H1 (cell line): ENCODE results near the gene SART1. TPM values are rescaled to one million over a fixed set of nuclear protein-coding genes. Genes with fewer than 3 reads are reported as not detected.
A peak's percentile ranks its signal among the peaks of the same experiment; 100 is the strongest.

ENCODE experiments used
- CTCF ChIA-PET: fragments of 300-600 bp; sonication (Branson Sonifier 250); formaldehyde crosslinking; loops from one replicate; lab custom pipeline; 2021; ENCODE audit not compliant: partially characterized antibody; lab: Charles Lee
- POLR2A ChIA-PET: fragments of 300-600 bp; sonication (Branson Sonifier 250); formaldehyde crosslinking; loops from one replicate; lab custom pipeline; 2021; ENCODE audit warnings: inconsistent platforms; ENCODE audit not compliant: partially characterized antibody; lab: Charles Lee
- DNase-seq, 2 experiments: peaks; one replicate each; pipeline versions ENCODE4 v3.0.0 to v3.0.0-alpha.2; 2010 to 2022; ENCODE audit warnings: low spot score in 2 of 2, low read depth in 1 of 2, mixed read lengths in 1 of 2
- FAIRE-seq: peaks from 2 replicates; lab custom pipeline; 2011; peaks lifted over from hg19 to GRCh38; lab: Jason Lieb, UNC
- H2AFZ ChIP-seq: 2 replicates; pipeline ENCODE4 v1.8.1; 2012; ENCODE audit warnings: low read length, inconsistent platforms
- H2AK5ac ChIP-seq: 2 replicates; pipeline ENCODE4 v1.6.1; 2013; ENCODE audit warnings: low read depth, low read length
- H2BK120ac ChIP-seq: replicated peaks from 2 replicates; pipeline ENCODE3; 2013; ENCODE audit warnings: low read depth, low read length, inconsistent platforms
- H2BK12ac ChIP-seq: 2 replicates; pipeline ENCODE4 v1.6.1; 2013; ENCODE audit warnings: low read depth, low read length
- H2BK15ac ChIP-seq: 2 replicates; pipeline ENCODE4 v1.6.1; 2013; ENCODE audit warnings: low read length
- H2BK20ac ChIP-seq: 2 replicates; pipeline ENCODE4 v1.6.1; 2013; ENCODE audit warnings: low read length
- H2BK5ac ChIP-seq: 2 replicates; pipeline ENCODE4 v1.6.1; 2013; ENCODE audit warnings: low read depth, low read length
- H3K14ac ChIP-seq: 2 replicates; pipeline ENCODE4 v1.6.1; 2013; ENCODE audit warnings: inconsistent platforms; ENCODE audit not compliant: insufficient read length
- H3K18ac ChIP-seq: 2 replicates; pipeline ENCODE4 v1.6.1; 2013; ENCODE audit warnings: low read length; ENCODE audit errors: extremely low read depth
- H3K23ac ChIP-seq: 2 replicates; pipeline ENCODE4 v1.6.1; 2013; ENCODE audit warnings: inconsistent platforms; ENCODE audit not compliant: insufficient read length
- H3K23me2 ChIP-seq: 2 replicates; pipeline ENCODE4 v1.6.1; 2013; ENCODE audit warnings: low read depth, low read length
- H3K27ac ChIP-seq: 2 replicates; pipeline ENCODE4 v1.6.1; 2011; ENCODE audit warnings: low read depth, low read length, inconsistent platforms
- H3K27me3 ChIP-seq, 4 experiments: replicated peaks in 1 of 4; 1 replicate in 1 of 4; 2 replicates in 3 of 4; pipeline versions ENCODE4 v1.6.1 to v1.8.1; 2011 to 2013; ENCODE audit warnings: low read length in 3 of 4, mild to moderate bottlenecking in 3 of 4, inconsistent platforms in 2 of 4, mixed read lengths in 2 of 4, moderate library complexity in 1 of 4; ENCODE audit not compliant: control insufficient read depth in 3 of 4, insufficient read depth in 3 of 4; ENCODE audit errors: extremely low read depth in 1 of 4
- H3K36me3 ChIP-seq, 4 experiments: 2 replicates each; pipeline versions ENCODE4 v1.6.1 to v1.8.1; 2011 to 2013; ENCODE audit warnings: mild to moderate bottlenecking in 4 of 4, low read length in 3 of 4, moderate library complexity in 2 of 4, control low read depth in 1 of 4, inconsistent platforms in 1 of 4; ENCODE audit not compliant: insufficient read depth in 4 of 4, control insufficient read depth in 2 of 4
- H3K4ac ChIP-seq: replicated peaks from 2 replicates; pipeline ENCODE3; 2013; ENCODE audit warnings: low read length, low read depth, mixed read lengths, inconsistent platforms; ENCODE audit not compliant: insufficient read length
- H3K4me1 ChIP-seq, 4 experiments: replicated peaks in 1 of 4; 1 replicate in 1 of 4; 2 replicates in 3 of 4; pipeline versions ENCODE4 v1.6.1 to v1.8.1; 2011 to 2013; ENCODE audit warnings: low read length in 3 of 4, inconsistent platforms in 2 of 4, mixed read lengths in 1 of 4; ENCODE audit not compliant: insufficient read depth in 4 of 4, control insufficient read depth in 3 of 4
- H3K4me2 ChIP-seq, 2 experiments: 2 replicates each; pipeline versions ENCODE4 v1.6.1 to v1.8.1; 2011 to 2013; ENCODE audit warnings: low read depth in 2 of 2, low read length in 2 of 2, control low read depth in 1 of 2, inconsistent platforms in 1 of 2, mild to moderate bottlenecking in 1 of 2; ENCODE audit not compliant: insufficient read depth in 1 of 2
- H3K4me3 ChIP-seq, 4 experiments: fragments of 200-600, 300-600 bp in 1 of 4; sonication (generic), shearing (Covaris generic), sonication (Bioruptor Twin) in 1 of 4; 2 replicates each; pipeline versions ENCODE4 v1.5.1 to v1.8.1; 2011 to 2016; ENCODE audit warnings: low read length in 4 of 4, low read depth in 3 of 4, control low read depth in 2 of 4, inconsistent platforms in 2 of 4, mild to moderate bottlenecking in 2 of 4, mixed read lengths in 1 of 4, moderate library complexity in 1 of 4; ENCODE audit not compliant: insufficient read depth in 2 of 4; ENCODE audit errors: extremely low read depth in 1 of 4
- H3K56ac ChIP-seq: replicated peaks from 2 replicates; pipeline ENCODE3; 2013; ENCODE audit warnings: low read depth, mild to moderate bottlenecking, mixed read lengths, low read length, inconsistent platforms; ENCODE audit not compliant: insufficient read length
- H3K79me1 ChIP-seq: 2 replicates; pipeline ENCODE4 v1.6.1; 2013; ENCODE audit warnings: low read depth, low read length, control low read depth
- H3K79me2 ChIP-seq, 2 experiments: 2 replicates each; pipeline versions ENCODE4 v1.6.1 to v1.8.1; 2012 to 2013; ENCODE audit warnings: low read length in 2 of 2, mild to moderate bottlenecking in 2 of 2, inconsistent platforms in 1 of 2; ENCODE audit not compliant: insufficient read depth in 2 of 2, control insufficient read depth in 1 of 2
- H3K9ac ChIP-seq, 4 experiments: replicated peaks in 1 of 4; 1 replicate in 1 of 4; 2 replicates in 3 of 4; pipeline versions ENCODE4 v1.6.1 to v1.8.1; 2011 to 2013; ENCODE audit warnings: low read depth in 3 of 4, low read length in 3 of 4, control low read depth in 2 of 4, mild to moderate bottlenecking in 2 of 4, moderate library complexity in 2 of 4, inconsistent platforms in 1 of 4; ENCODE audit errors: extremely low read depth in 1 of 4
- H3K9me3 ChIP-seq, 2 experiments: 2 replicates each; pipeline versions ENCODE4 v1.6.1 to v1.8.1; 2012 to 2013; ENCODE audit warnings: mild to moderate bottlenecking in 2 of 2, moderate library complexity in 2 of 2, control low read depth in 1 of 2, inconsistent platforms in 1 of 2, low read depth in 1 of 2, low read length in 1 of 2, mixed read lengths in 1 of 2; ENCODE audit not compliant: insufficient read depth in 2 of 2
- H4K20me1 ChIP-seq, 2 experiments: replicated peaks in 1 of 2; 2 replicates each; pipeline versions ENCODE3 to v1.8.1; 2011 to 2013; ENCODE audit warnings: inconsistent platforms in 2 of 2, low read length in 2 of 2, mild to moderate bottlenecking in 1 of 2; ENCODE audit not compliant: insufficient read depth in 2 of 2, control insufficient read depth in 1 of 2
- H4K5ac ChIP-seq: 2 replicates; pipeline ENCODE4 v1.6.1; 2013; ENCODE audit warnings: low read length, low read depth, mixed read lengths, inconsistent platforms; ENCODE audit not compliant: insufficient read length
- H4K8ac ChIP-seq: 2 replicates; pipeline ENCODE4 v1.8.0; 2013; ENCODE audit warnings: mild to moderate bottlenecking, moderate library complexity, low read length, inconsistent platforms; ENCODE audit not compliant: insufficient read depth; ENCODE audit errors: extremely low read depth
- H4K91ac ChIP-seq: replicated peaks from 2 replicates; pipeline ENCODE3; 2013; ENCODE audit warnings: low read length, mixed read lengths, inconsistent platforms; ENCODE audit not compliant: insufficient read length
- CEBPB ChIP-seq: IDR thresholded peaks from 2 replicates; pipeline ENCODE4 v1.6.1; 2012; ENCODE audit warnings: low read depth, low read length
- CHD1 ChIP-seq: IDR thresholded peaks from 2 replicates; pipeline ENCODE4 v1.6.1; 2012; ENCODE audit warnings: low read depth, low read length, improper control_type of control experiment
- EGR1 ChIP-seq: IDR thresholded peaks from 2 replicates; pipeline ENCODE4 v1.6.1; 2011; ENCODE audit warnings: low read depth, low read length, borderline replicate concordance
- HDAC2 ChIP-seq, 2 experiments: fragments of 300-600 bp in 1 of 2; sonication (generic) in 1 of 2; IDR thresholded peaks; 2 replicates each; pipeline ENCODE4 v1.6.1; 2011 to 2012; ENCODE audit warnings: low read depth in 2 of 2, low read length in 2 of 2, mild to moderate bottlenecking in 2 of 2, moderate library complexity in 2 of 2, borderline replicate concordance in 1 of 2, inconsistent platforms in 1 of 2
- KDM1A ChIP-seq: fragments of 200-600, 300-600 bp; sonication (generic); IDR thresholded peaks from 2 replicates; pipeline ENCODE4 v1.7.1; 2016; ENCODE audit warnings: mild to moderate bottlenecking, low read length, borderline replicate concordance
- SAP30 ChIP-seq: fragments of 300-600 bp; sonication (generic); IDR thresholded peaks from 2 replicates; pipeline ENCODE4 v1.7.1; 2012; ENCODE audit warnings: low read length, moderate library complexity, mild to moderate bottlenecking, inconsistent platforms; ENCODE audit not compliant: insufficient read depth, insufficient replicate concordance
- SIRT6 ChIP-seq: IDR thresholded peaks from one replicate; pipeline ENCODE4 v1.7.1; 2012; ENCODE audit warnings: low read length, inconsistent platforms
- SP2 ChIP-seq: IDR thresholded peaks from 2 replicates; pipeline ENCODE4 v1.6.1; 2012; ENCODE audit warnings: mild to moderate bottlenecking, low read length, inconsistent platforms
- SRF ChIP-seq: IDR thresholded peaks from 2 replicates; pipeline ENCODE4 v1.6.1; 2011; ENCODE audit warnings: mild to moderate bottlenecking, low read depth, low read length, moderate library complexity
- TAF1 ChIP-seq: IDR thresholded peaks from 2 replicates; pipeline ENCODE4 v1.6.1; 2011; ENCODE audit warnings: mild to moderate bottlenecking, low read depth, low read length
- TAF7 ChIP-seq: optimal IDR thresholded peaks from 2 replicates; pipeline ENCODE3; 2011; ENCODE audit warnings: low read depth, mild to moderate bottlenecking, inconsistent platforms, low read length, moderate library complexity, borderline replicate concordance
- TBP ChIP-seq: IDR thresholded peaks from 2 replicates; pipeline ENCODE4 v1.6.1; 2011; ENCODE audit warnings: low read depth, low read length, improper control_type of control experiment
- YY1 ChIP-seq: IDR thresholded peaks from 2 replicates; pipeline ENCODE4 v1.6.1; 2011; ENCODE audit warnings: low read depth, mild to moderate bottlenecking, low read length
- WGBS, 2 experiments: shearing (Covaris generic) in 1 of 2; methylation state at CpG; one replicate each; pipeline versions ENCODE4 v1.1.6 to v1.1.7; 2013 to 2015; ENCODE audit warnings: low lambda C conversion rate in 2 of 2, mixed read lengths in 2 of 2, inconsistent platforms in 1 of 2, low coverage in 1 of 2, missing lambda C conversion rate in 1 of 2; ENCODE audit not compliant: insufficient replicate concordance in 2 of 2, insufficient coverage in 1 of 2, insufficient read length in 1 of 2; ENCODE audit errors: extremely low coverage in 1 of 2, missing lambda C conversion rate in 1 of 2; 5-methylcytosine and 5-hydroxymethylcytosine counted together
- polyA plus RNA-seq, 7 experiments: library from polyadenylated mRNA; depleted of rRNA in 3 of 7; stranded (reverse) in 5 of 7; unstranded in 2 of 7; fragments of >200 nt in 5 of 7; fragments of 200-250 nt in 2 of 7; gene quantifications; 1 replicate in 5 of 7; 2 replicates in 1 of 7; 4 replicates in 1 of 7; pipeline versions ENCODE4 v1.2.1 to v1.2.3, GENCODE V29; 2011 to 2013; ENCODE audit warnings: missing spikeins in 2 of 7, mixed read lengths in 2 of 7
- total RNA-seq: library from RNA; stranded (reverse); fragmentation: NEBNext Ultra II Directional; extraction: Animal tissue kit (Norgen Biotek cat#: 25700); gene quantifications from 2 replicates; pipeline ENCODE4 v1.2.1, GENCODE V29; 2021

The SART1 gene
- total and polyA plus RNA-seq, 2 of the 8 experiments (the other 6 are each of a cell fraction or from before 2014, with no cell fraction given) = 9.7 to 46.1 TPM

DNA sequence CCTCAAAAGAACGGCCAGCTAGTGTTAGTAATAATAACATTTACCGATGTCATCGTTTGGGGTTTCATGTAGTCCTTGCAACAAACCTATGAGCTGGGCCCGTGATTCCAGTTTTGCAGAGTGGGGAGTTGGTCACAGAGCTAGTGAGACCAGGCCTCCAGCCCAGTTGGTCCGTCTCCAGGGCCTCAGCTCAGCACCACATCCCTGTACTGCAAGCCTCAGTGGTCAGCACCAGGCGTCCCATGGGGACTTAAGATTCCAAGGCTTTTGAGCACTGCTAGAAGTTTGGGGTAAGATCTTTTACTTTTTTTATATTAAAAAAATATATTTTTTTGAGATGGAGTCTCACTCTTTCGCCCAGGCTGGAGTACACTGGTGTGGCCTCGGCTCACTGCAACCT is 17.3 kb upstream of the SART1 start:
- Histone ChIP-seq H3K9me3 (no peaks in the 10 kb centered on the region), H3K27me3 (no peaks in the 10 kb centered on the region), H4K5ac (no peak overlapping the region), H3K14ac (no peak overlapping the region), H4K8ac (no peak overlapping the region), H2BK15ac (no peak overlapping the region; the same call in 1 of the 2 replicates), H3K79me1 (no peaks in the 10 kb centered on the region), H3K23me2 (peaks cover 3% of the 10 kb centered on the region; the same call in 1 of the 2 replicates), H3K4me2 (no peak overlapping the region), H3K18ac (no peak overlapping the region), H4K91ac (no peak overlapping the region), H3K4me1 (peaks cover 3 to 25% (median 15%) of the 10 kb centered on the region in 4 experiments), H3K23ac (no peak overlapping the region), H3K27ac (no peak overlapping the region), H2BK12ac (0 out of 2 replicates have a peak overlapping the region, but pooled peaks have one; percentile 17)
- DNase-seq (no peak), FAIRE-seq (no peak)
- WGBS, 2 experiments = 87% methylated on average over 8 of the region's 8 CpGs; no CpG with 5 or more reads in 1 of the 2 experiments
- CTCF ChIA-PET = interaction anchor here (1.4 to 3.4 kb wide), 8 partner anchors 9 to 59 kb away, joined by 3 to 18 read pairs (median 4); partner anchors contain the start of genes CCDC85B and FIBP
- no peak for TF ChIP-seq TBP
- TF ChIP-seq TAF7 = no peak
- TF ChIP-seq KDM1A = no peak
- no peak for TF ChIP-seq SAP30
- no peak for TF ChIP-seq SRF
- TF ChIP-seq CEBPB = no peak
- TF ChIP-seq YY1 = no peak
- TF ChIP-seq CHD1 = no peak
- TF ChIP-seq SIRT6 = no peak
- no peak for TF ChIP-seq EGR1
- no peak for TF ChIP-seq SP2
- TF ChIP-seq HDAC2 (IDR thresholded peaks at IDR 0.05; ENCODE audit: borderline replicate concordance in 1 of 2, low read depth in 2 of 2, low read length in 2 of 2) = no peak
- TF ChIP-seq TAF1 = no peak
- TF ChIP-seq, all 59 proteins: peak for 0
- no peak overlapping the region for H2BK120ac ChIP-seq
- H3K36me3 ChIP-seq = no peaks in the 10 kb centered on the region
- POLR2A ChIA-PET = interaction anchor here (0.6 to 1.2 kb wide), 3 partner anchors 14 to 32 kb away, joined by 3 to 6 read pairs (median 3); no protein-coding TSS in a partner anchor
- no peaks in the 10 kb centered on the region for H3K79me2 ChIP-seq
- 0 out of 2 replicates have a peak overlapping the region, but pooled peaks have one; percentile 24 for H2AK5ac ChIP-seq
- no peak overlapping the region for H3K4ac ChIP-seq
- H2BK5ac ChIP-seq = no peak overlapping the region
- no peak overlapping the region for H2BK20ac ChIP-seq
- H3K9ac ChIP-seq = no peak overlapping the region
- H3K56ac ChIP-seq = no peak overlapping the region
- no peak overlapping the region for H3K4me3 ChIP-seq
- H2AFZ ChIP-seq = no peak overlapping the region
- no peaks in the 10 kb centered on the region for H4K20me1 ChIP-seq
